ENCODE measurements around the gene CHTF18. TPM values are rescaled to one million over a fixed set of nuclear protein-coding genes. Genes with fewer than 3 reads are reported as not detected.

CHTF18 gene
- total RNA-seq, 1 donor from 2014 or later, result 14.8 TPM

- peaks cover 15% of the 10 kb centered on the region for H3K27me3 ChIP-seq (ENCODE audit: insufficient read depth, low read length)
- no peak overlapping the region for H3K4me3 ChIP-seq (ENCODE audit: insufficient read depth, low read depth, low read length)
- DNase-seq (ENCODE audit: low read depth) (no peak), FAIRE-seq (no peak)
- Mint-ChIP-seq H3K9me3 (ENCODE audit: unreplicated experiment) (no peaks in the 10 kb centered on the region), H3K4me3 (ENCODE audit: unreplicated experiment) (no peak overlapping the region), H3K27me3 (ENCODE audit: low read depth, unreplicated experiment) (no peaks in the 10 kb centered on the region), H3K4me1 (ENCODE audit: low read depth, unreplicated experiment) (no peaks in the 10 kb centered on the region), H3K27ac (ENCODE audit: unreplicated experiment) (no peak overlapping the region), H3K36me3 (ENCODE audit: low read depth, unreplicated experiment) (peaks cover 4% of the 10 kb centered on the region)
- H3K36me3 ChIP-seq (ENCODE audit: insufficient read depth, low read length), result no peaks in the 10 kb centered on the region
- no peak overlapping the region for H3K27ac ChIP-seq (ENCODE audit: low read depth, low read length)
- H3K4me2 ChIP-seq (ENCODE audit: low read length), result no peak overlapping the region
- no peaks in the 10 kb centered on the region for H3K4me1 ChIP-seq (ENCODE audit: insufficient read depth, low read length)
- TF ChIP-seq CTCF (IDR thresholded peaks at IDR 0.05; ENCODE audit: insufficient read depth, low read depth, low read length) (no peak), EZH2 (IDR thresholded peaks at IDR 0.05; ENCODE audit: insufficient read depth, low read length) (no peak)
- no peak overlapping the region for H3K9ac ChIP-seq (ENCODE audit: low read length)
- no peak overlapping the region for H2AFZ ChIP-seq (ENCODE audit: low read depth, low read length)
- no peaks in the 10 kb centered on the region for H3K9me3 ChIP-seq (ENCODE audit: insufficient read depth, low read depth, low read length)
- no peaks in the 10 kb centered on the region for H3K79me2 ChIP-seq (ENCODE audit: insufficient read depth, low read length)
- peaks cover 6% of the 10 kb centered on the region for H4K20me1 ChIP-seq (ENCODE audit: insufficient read depth, low read length)
Observed at GRCh38 chr16:797686-798085, 9.3 kb downstream of the CHTF18 start.

- H3K36me3 Mint-ChIP-seq (ENCODE audit: low read depth, unreplicated experiment), result peaks cover 4% of the 10 kb centered on the region
- no peak overlapping the region for H3K4me3 Mint-ChIP-seq (ENCODE audit: unreplicated experiment)
- no peaks in the 10 kb centered on the region for H3K9me3 ChIP-seq (ENCODE audit: insufficient read depth, low read depth, low read length)
- no peaks in the 10 kb centered on the region for H3K36me3 ChIP-seq (ENCODE audit: insufficient read depth, low read length)
- no peak for DNase-seq (ENCODE audit: low read depth)
- no peak for FAIRE-seq
- H3K79me2 ChIP-seq (ENCODE audit: insufficient read depth, low read length), result no peaks in the 10 kb centered on the region
- H3K4me1 ChIP-seq (ENCODE audit: insufficient read depth, low read length), result no peaks in the 10 kb centered on the region
- no peaks in the 10 kb centered on the region for H3K9me3 Mint-ChIP-seq (ENCODE audit: unreplicated experiment)
- no peaks in the 10 kb centered on the region for H3K4me1 Mint-ChIP-seq (ENCODE audit: low read depth, unreplicated experiment)
- H3K4me3 ChIP-seq (ENCODE audit: insufficient read depth, low read depth, low read length), result no peak overlapping the region
- H3K9ac ChIP-seq (ENCODE audit: low read length), result no peak overlapping the region
- H3K4me2 ChIP-seq (ENCODE audit: low read length), result no peak overlapping the region
- TF ChIP-seq EZH2 (IDR thresholded peaks at IDR 0.05; ENCODE audit: insufficient read depth, low read length), result no peak
- TF ChIP-seq CTCF (IDR thresholded peaks at IDR 0.05; ENCODE audit: insufficient read depth, low read depth, low read length), result no peak
- H3K27me3 Mint-ChIP-seq (ENCODE audit: low read depth, unreplicated experiment), result no peaks in the 10 kb centered on the region
- H3K27me3 ChIP-seq (ENCODE audit: insufficient read depth, low read length), result peaks cover 19% of the 10 kb centered on the region
- H2AFZ ChIP-seq (ENCODE audit: low read depth, low read length), result no peak overlapping the region
- H3K27ac Mint-ChIP-seq (ENCODE audit: unreplicated experiment), result no peak overlapping the region
- H4K20me1 ChIP-seq (ENCODE audit: insufficient read depth, low read length), result peaks cover 6% of the 10 kb centered on the region
- no peak overlapping the region for H3K27ac ChIP-seq (ENCODE audit: low read depth, low read length)
Observed at GRCh38 chr16:798666-799065, 10.2 kb downstream of the CHTF18 start.

GRCh38 chr16:799111-799947, 10.9 kb downstream of the CHTF18 start:
- no peak overlapping the region for H3K9ac ChIP-seq (ENCODE audit: low read length)
- DNase-seq (ENCODE audit: low read depth), result no peak
- H3K4me2 ChIP-seq (ENCODE audit: low read length), result no peak overlapping the region
- H3K9me3 ChIP-seq (ENCODE audit: insufficient read depth, low read depth, low read length), result no peaks in the 10 kb centered on the region
- H3K4me1 Mint-ChIP-seq (ENCODE audit: low read depth, unreplicated experiment), result no peaks in the 10 kb centered on the region
- no peak overlapping the region for H3K27ac ChIP-seq (ENCODE audit: low read depth, low read length)
- H3K27ac Mint-ChIP-seq (ENCODE audit: unreplicated experiment), result no peak overlapping the region
- H3K36me3 Mint-ChIP-seq (ENCODE audit: low read depth, unreplicated experiment), result peaks cover 4% of the 10 kb centered on the region
- H3K27me3 ChIP-seq (ENCODE audit: insufficient read depth, low read length), result peaks cover 19% of the 10 kb centered on the region
- H3K4me3 Mint-ChIP-seq (ENCODE audit: unreplicated experiment), result no peak overlapping the region
- TF ChIP-seq EZH2 (IDR thresholded peaks at IDR 0.05; ENCODE audit: insufficient read depth, low read length) (no peak), CTCF (IDR thresholded peaks at IDR 0.05; ENCODE audit: insufficient read depth, low read depth, low read length) (no peak)
- no peak for FAIRE-seq
- no peaks in the 10 kb centered on the region for H3K79me2 ChIP-seq (ENCODE audit: insufficient read depth, low read length)
- H3K4me3 ChIP-seq (ENCODE audit: insufficient read depth, low read depth, low read length), result no peak overlapping the region
- no peak overlapping the region for H2AFZ ChIP-seq (ENCODE audit: low read depth, low read length)
- no peaks in the 10 kb centered on the region for H3K9me3 Mint-ChIP-seq (ENCODE audit: unreplicated experiment)
- H3K36me3 ChIP-seq (ENCODE audit: insufficient read depth, low read length), result no peaks in the 10 kb centered on the region
- no peaks in the 10 kb centered on the region for H3K27me3 Mint-ChIP-seq (ENCODE audit: low read depth, unreplicated experiment)
- H3K4me1 ChIP-seq (ENCODE audit: insufficient read depth, low read length), result no peaks in the 10 kb centered on the region
- peaks cover 6% of the 10 kb centered on the region for H4K20me1 ChIP-seq (ENCODE audit: insufficient read depth, low read length)
